Heart right ventricle (tissue), 16 donors: ENCODE results near the gene ZNF569. TPM values are rescaled to one million over a fixed set of nuclear protein-coding genes. Genes with fewer than 3 reads are reported as not detected.

Experiments
- ATAC-seq, 8 donors: fragments of 200-7000 bp; cut with Tn5 transposase; one replicate each; pipeline ENCODE4 v1.9.1; 2020; ENCODE audit warnings: mild to moderate bottlenecking in 8 of 8, moderate library complexity in 8 of 8, moderate number of reproducible peaks in 1 of 8
- DNase-seq, 2 donors: peaks; one replicate each; pipeline ENCODE4 v3.0.0-alpha.2; 2020
- H3K27ac ChIP-seq, 10 donors: fragments of 200-600 bp; sonication (generic) in 2 of 10; one replicate each; pipeline versions ENCODE4 v1.5.0 to v1.8.0; 2020 to 2022; ENCODE audit warnings: mild to moderate bottlenecking in 3 of 10
- H3K27me3 ChIP-seq, 7 donors: fragments of 200-600 bp; one replicate each; pipeline ENCODE4 v1.8.0; 2021 to 2022; ENCODE audit warnings: mild to moderate bottlenecking in 2 of 7
- H3K36me3 ChIP-seq, 9 donors: fragments of 200-600 bp; sonication (generic) in 1 of 9; one replicate each; pipeline versions ENCODE4 v1.5.0 to v1.8.0; 2020 to 2022; ENCODE audit warnings: mild to moderate bottlenecking in 2 of 9
- H3K4me1 ChIP-seq, 9 donors: fragments of 200-600 bp; sonication (generic) in 1 of 9; one replicate each; pipeline versions ENCODE4 v1.5.0 to v1.8.0; 2020 to 2022; ENCODE audit warnings: mild to moderate bottlenecking in 4 of 9
- H3K4me3 ChIP-seq, 10 donors: fragments of 200-600 bp; sonication (generic) in 2 of 10; one replicate each; pipeline versions ENCODE4 v1.5.0 to v1.8.0; 2020 to 2022; ENCODE audit warnings: mild to moderate bottlenecking in 7 of 10, moderate library complexity in 2 of 10
- H3K9me3 ChIP-seq, 11 donors: fragments of 200-600 bp in 10 of 11; sonication (generic) in 2 of 11; one replicate each; pipeline versions ENCODE4 v1.5.0 to v1.8.0; 2013 to 2022; ENCODE audit warnings: mild to moderate bottlenecking in 2 of 11, control low read depth in 1 of 11, moderate library complexity in 1 of 11
- WGBS, 2 donors: extraction: QIAGEN DNeasy Blood & Tissue Kit; methylation state at CpG; one replicate each; pipeline ENCODE4 v1.1.7; 2013; ENCODE audit warnings: inconsistent platforms in 1 of 2; 5-methylcytosine and 5-hydroxymethylcytosine counted together
- intact Hi-C, 10 donors: fragments of 100-400 bp; cut with DNase I; formaldehyde crosslinking; loops; one replicate each; pipeline versions ENCODE4 v1.11.1 to v1.14.2; 2022
- polyA plus RNA-seq, 2 donors: library from polyadenylated mRNA; stranded (reverse); fragments of 200-250 nt; gene quantifications; one replicate each; pipeline ENCODE4 v1.2.3, GENCODE V29; 2013
- total RNA-seq, 10 donors: library from RNA; stranded (reverse); fragmentation: NEBNext Ultra II Directional in 3 of 10; extraction: Animal tissue kit (Norgen Biotek cat#: 25700) in 3 of 10; gene quantifications; one replicate each; pipeline versions ENCODE4 v1.2.1 to v1.2.4, GENCODE V29; 2021 to 2023
- TF ChIP-seq, protein P1 (sequence below), 9 donors: fragments of 200-600 bp; sonication (generic) in 2 of 9; IDR thresholded peaks; one replicate each; pipeline versions ENCODE4 v1.5.0 to v1.8.0; 2021 to 2022; ENCODE audit warnings: antibody characterized with exemption in 9 of 9, mild to moderate bottlenecking in 5 of 9, moderate library complexity in 1 of 9
- donor health status: Arrhythmogenic right ventricular cardiomyopathy.
- donor health status: ischemic (EF 13 %, LVEDD 7.1; RV severe dilation, severe dysfunction).
- donor health status: healthy with polysubstance abuse.
- donor health status: DM: no; HTN: yes; CAD: no.
- donor health status: DM: no; HTN: no; CAD: no.
- donor health status: ischemic (EF 25% LVEDD 6.9; RV normal size, moderate dysfunction).
- donor health status: ischemic (EF 25% LVEDD 5.7; RV mildly dilated, moderate dysfunction).
- donor health status: healthy.
- donor health status: DM: yes; HTN: yes; CAD: no.
- donor health status: Ischemic cardiomyopathy.
- donor health status: ischemic (EF 35%, LVEDD 5.7; RV mildly dilated, moderate dysfunction).
- donor health status: nonischemic (EF 11% LVEDD 7.7; RV severe dilation, severe dysfunction).
- donor health status: DM: yes; HTN: yes; CAD: no.
- donor health status: PGD.
- donor health status: ischemic (EF 29% LVEDD 5.4; RV normal size, mild dysfunction).
- donor health status: nonischemic (EF 23%, LVEDD 6.1; RV moderate dilation, normal function).

Gene ZNF569
- total and polyA plus RNA-seq, 12 donors = 3.0 to 8.0 (median 6.0) TPM

DNA sequence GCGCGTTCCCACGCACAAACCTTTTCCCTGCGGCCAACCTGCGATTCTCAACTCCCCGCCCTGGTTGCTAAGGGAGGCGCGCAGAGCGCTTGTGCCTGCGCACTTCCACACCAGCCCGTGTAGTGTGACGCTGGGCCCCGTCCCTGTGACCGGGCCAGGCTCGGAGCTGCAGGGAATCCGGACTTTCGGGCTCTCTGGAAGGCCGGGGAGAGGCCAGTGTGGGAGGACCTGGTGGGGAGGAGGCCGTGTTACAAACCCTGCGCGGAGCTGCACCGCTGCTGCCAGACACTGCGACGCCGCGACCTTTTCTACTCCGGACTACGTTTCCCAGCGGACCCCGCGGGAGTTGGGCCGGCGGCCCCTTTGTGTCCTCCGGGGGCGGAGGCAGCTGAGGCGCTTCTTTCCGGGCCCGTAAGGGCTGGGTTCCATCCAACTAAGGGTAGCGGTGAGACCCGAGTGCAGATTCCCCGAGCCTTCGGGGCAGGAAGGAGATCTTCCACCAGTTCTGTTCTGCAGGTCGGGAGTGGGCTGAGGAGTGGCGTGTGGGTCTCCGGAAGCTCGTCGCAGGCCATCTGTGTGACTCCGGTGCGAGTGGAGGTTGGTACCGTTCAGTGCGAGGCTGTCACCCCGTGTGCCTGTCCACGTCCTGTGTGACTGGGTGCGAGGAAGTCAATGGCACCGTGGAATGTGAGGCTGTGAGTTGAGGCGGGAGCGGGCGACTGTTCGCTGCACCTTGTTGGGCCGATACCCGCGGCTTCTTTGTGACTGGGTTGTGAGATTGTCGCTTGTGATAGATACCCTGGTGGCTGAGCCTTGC is 1.9 kb upstream of the ZNF569 start, which contains the start of gene ZNF570:
Gene ZNF570 (plus strand): TSS at position 396 of the 817 bp plus-strand sequence. CDS start 999 bp downstream, outside the sequence.
- peak; percentile 89 to 91 for DNase-seq
- intact Hi-C loops = loop anchor here in 6 of 10 donors (1.0 to 10.0 kb wide), 7 partner anchors 37 to 497 kb away; partner anchors contain the start of genes ZNF527 (in 3 of the 6), ZNF793 (in 3 of the 6) and ZNF585A (in 1 of the 6)

DNA sequence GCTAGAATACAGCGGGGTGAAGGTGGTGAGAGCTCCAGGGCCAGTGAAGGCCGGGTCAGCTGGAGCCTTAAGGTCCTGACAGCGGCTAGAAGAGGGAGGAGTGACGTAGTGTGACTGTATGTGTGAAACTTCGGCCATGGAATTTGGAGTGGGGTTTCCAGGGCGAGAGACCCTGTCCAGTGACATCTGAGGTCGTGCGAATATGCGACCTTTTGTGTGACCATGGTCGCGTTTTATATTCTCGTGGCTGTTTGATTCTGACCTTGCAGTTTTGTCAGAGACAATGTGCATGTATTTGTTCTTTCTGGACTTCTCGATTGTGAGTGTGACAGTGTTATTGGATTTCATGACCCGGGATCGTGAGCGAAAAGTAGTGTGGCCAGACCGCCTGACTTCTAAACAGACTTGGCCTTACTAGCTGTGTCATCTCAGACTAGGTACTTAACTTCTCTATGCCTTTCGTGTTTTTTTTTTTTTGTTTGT is 405 bp upstream of the ZNF569 start:
- intact Hi-C loops = loop anchor here in 7 of 10 donors (1.0 to 10.0 kb wide), 11 partner anchors 39 to 495 kb away; partner anchors contain the start of genes ZNF793 (in 5 of the 7), ZNF527 (in 4 of the 7), ZFP30 (in 1 of the 7) and ZNF585A (in 1 of the 7)
- no peak for ATAC-seq

More for the DNA sequence above, 1.9 kb upstream of the ZNF569 start, which contains the start of gene ZNF570:
- H3K4me1 ChIP-seq = peaks cover 2 to 34% (median 27%) of the 10 kb centered on the region in 9 donors
- H3K9me3 ChIP-seq = peaks cover 0 to 60% (median 7%) of the 10 kb centered on the region in 11 donors
- WGBS, 2 donors = 0% methylated on average over 63 of the region's 63 CpGs
- peak; percentile 88 to 93 (median 91) for ATAC-seq
- H3K27me3 ChIP-seq = no peaks in the 10 kb centered on the region
- peak within 1 kb of the TSS; percentile 54 to 85 (median 72) for H3K4me3 ChIP-seq
- TF ChIP-seq, protein P1, sequence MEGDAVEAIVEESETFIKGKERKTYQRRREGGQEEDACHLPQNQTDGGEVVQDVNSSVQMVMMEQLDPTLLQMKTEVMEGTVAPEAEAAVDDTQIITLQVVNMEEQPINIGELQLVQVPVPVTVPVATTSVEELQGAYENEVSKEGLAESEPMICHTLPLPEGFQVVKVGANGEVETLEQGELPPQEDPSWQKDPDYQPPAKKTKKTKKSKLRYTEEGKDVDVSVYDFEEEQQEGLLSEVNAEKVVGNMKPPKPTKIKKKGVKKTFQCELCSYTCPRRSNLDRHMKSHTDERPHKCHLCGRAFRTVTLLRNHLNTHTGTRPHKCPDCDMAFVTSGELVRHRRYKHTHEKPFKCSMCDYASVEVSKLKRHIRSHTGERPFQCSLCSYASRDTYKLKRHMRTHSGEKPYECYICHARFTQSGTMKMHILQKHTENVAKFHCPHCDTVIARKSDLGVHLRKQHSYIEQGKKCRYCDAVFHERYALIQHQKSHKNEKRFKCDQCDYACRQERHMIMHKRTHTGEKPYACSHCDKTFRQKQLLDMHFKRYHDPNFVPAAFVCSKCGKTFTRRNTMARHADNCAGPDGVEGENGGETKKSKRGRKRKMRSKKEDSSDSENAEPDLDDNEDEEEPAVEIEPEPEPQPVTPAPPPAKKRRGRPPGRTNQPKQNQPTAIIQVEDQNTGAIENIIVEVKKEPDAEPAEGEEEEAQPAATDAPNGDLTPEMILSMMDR (IDR thresholded peaks at IDR 0.05) = peak in 1 of 9 donors; percentile 8
- H3K36me3 ChIP-seq = peaks cover 0 to 47% (median 24%) of the 10 kb centered on the region in 9 donors
- peak within 1 kb of the TSS; percentile 87 to 99 (median 94) for H3K27ac ChIP-seq

DNA sequence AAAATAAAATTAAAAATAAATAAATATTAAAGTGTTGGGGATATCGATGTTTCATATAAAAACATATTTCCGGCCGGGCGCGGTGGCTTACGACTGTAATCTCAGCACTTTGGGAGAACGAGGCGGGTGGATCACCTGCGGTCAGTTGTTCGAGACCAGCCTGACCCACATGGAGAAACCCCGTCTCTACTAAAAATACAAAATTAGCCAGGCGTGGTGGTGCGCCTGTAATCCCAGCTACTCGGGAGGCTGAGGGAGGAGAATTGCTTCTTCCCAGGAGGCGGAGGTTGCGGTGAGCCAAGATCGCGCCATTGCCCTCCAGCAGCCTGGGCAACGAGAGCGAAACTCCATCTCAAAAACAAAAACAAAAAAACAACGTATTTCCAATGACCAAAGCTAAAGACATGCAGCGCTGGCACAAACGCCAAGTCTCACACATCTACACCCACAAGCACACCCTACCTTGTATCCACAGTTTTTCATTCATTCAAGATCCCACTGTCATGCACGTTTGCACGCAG is 907 bp downstream of the ZNF569 start:
- Histone ChIP-seq H3K4me3 (peak overlapping the region; percentile 71 to 85 (median 79)), H3K4me1 (peaks cover 2 to 34% (median 27%) of the 10 kb centered on the region in 9 donors), H3K27me3 (no peaks in the 10 kb centered on the region), H3K36me3 (peaks cover 0 to 51% (median 25%) of the 10 kb centered on the region in 9 donors), H3K9me3 (peaks cover 0 to 60% (median 15%) of the 10 kb centered on the region in 11 donors), H3K27ac (peak overlapping the region in 9 of 10 donors; percentile 85 to 99 (median 95))
- no peak for DNase-seq
- ATAC-seq = no peak
- intact Hi-C loops = loop anchor here in 6 of 10 donors (2.0 to 10.0 kb wide), 8 partner anchors 40 to 494 kb away; partner anchors contain the start of genes ZNF793 (in 4 of the 6), ZNF527 (in 3 of the 6), ZFP30 (in 1 of the 6) and ZNF585A (in 1 of the 6)
- WGBS, 2 donors = 32 to 36% methylated on average over 25 of the region's 25 CpGs
- TF ChIP-seq, protein P1 (IDR thresholded peaks at IDR 0.05) = no peak

More for the DNA sequence above, 405 bp upstream of the ZNF569 start:
- Histone ChIP-seq H3K4me3 (peak overlapping the region; percentile 71 to 85 (median 79)), H3K36me3 (peaks cover 0 to 50% (median 30%) of the 10 kb centered on the region in 9 donors), H3K27ac (peak overlapping the region; percentile 81 to 99 (median 94)), H3K27me3 (no peaks in the 10 kb centered on the region), H3K9me3 (peaks cover 0 to 60% (median 2%) of the 10 kb centered on the region in 11 donors), H3K4me1 (peaks cover 2 to 34% (median 27%) of the 10 kb centered on the region in 9 donors)
- WGBS, 2 donors = 30 to 38% methylated on average over 18 of the region's 18 CpGs
- peak in 1 of 2 donors; percentile 3 for DNase-seq
- TF ChIP-seq, protein P1 (IDR thresholded peaks at IDR 0.05) = no peak
